Fibroblast of skin of scalp (primary cell): Measurements from ENCODE around the gene GNA12. TPM values are rescaled to one million over a fixed set of nuclear protein-coding genes. Genes with fewer than 3 reads are reported as not detected.

Experiments used
- DNase-seq: peaks from one replicate; pipeline ENCODE4 v3.0.0-alpha.2; 2013
- polyA plus RNA-seq, 2 experiments: library from polyadenylated mRNA; unstranded; fragments of 120-200 nt; gene quantifications; one replicate each; pipeline ENCODE4 v1.2.1, GENCODE V29; 2013; ENCODE audit not compliant: insufficient read length in 2 of 2

Gene GNA12
- polyA plus RNA-seq (2013, experiment 1 of 2; ENCODE audit: insufficient read length): 78.7 TPM
- 75.0 TPM for polyA plus RNA-seq (2013, experiment 2 of 2; ENCODE audit: insufficient read length)

- DNase-seq: peak; percentile 99
Measured at GRCh38 chr7:2844153-2845033, at the start of gene GNA12. TSS of gene GNA12 (minus strand) at chr7:2844308. CDS start at chr7:2844161, 147 bp downstream.

- no peak for DNase-seq
Measured at GRCh38 chr7:2893411-2893861, 49.3 kb upstream of the GNA12 start.

GRCh38 chr7:2892549-2892948 is 48.4 kb upstream of the GNA12 start:
- DNase-seq: no peak

GRCh38 chr7:2887816-2888215 is 43.7 kb upstream of the GNA12 start:
- DNase-seq: no peak

- peak; percentile 79 for DNase-seq
Measured at GRCh38 chr7:2886900-2887299, 42.8 kb upstream of the GNA12 start.

GRCh38 chr7:2886391-2886790 is 42.3 kb upstream of the GNA12 start:
- DNase-seq: no peak

GRCh38 chr7:2884161-2884560 is 40.1 kb upstream of the GNA12 start:
- no peak for DNase-seq

GRCh38 chr7:2883101-2883500 is 39.0 kb upstream of the GNA12 start:
- DNase-seq: no peak

- DNase-seq: no peak
Measured at GRCh38 chr7:2882111-2882510, 38.0 kb upstream of the GNA12 start.

- peak; percentile 13 for DNase-seq
Measured at GRCh38 chr7:2880874-2881533, 36.9 kb upstream of the GNA12 start.

GRCh38 chr7:2880051-2880450 is 35.9 kb upstream of the GNA12 start:
- DNase-seq: no peak

GRCh38 chr7:2879354-2879753 is 35.2 kb upstream of the GNA12 start:
- DNase-seq: no peak

- DNase-seq: no peak
Measured at GRCh38 chr7:2878306-2878705, 34.2 kb upstream of the GNA12 start.

GRCh38 chr7:2876031-2876731 is 32.1 kb upstream of the GNA12 start:
- DNase-seq: peak; percentile 68

- DNase-seq: peak; percentile 86
Measured at GRCh38 chr7:2873686-2874551, 29.8 kb upstream of the GNA12 start.

- no peak for DNase-seq
Measured at GRCh38 chr7:2873146-2873545, 29.0 kb upstream of the GNA12 start.

- DNase-seq: no peak
Measured at GRCh38 chr7:2872296-2872874, 28.3 kb upstream of the GNA12 start.

GRCh38 chr7:2870471-2870931 is 26.4 kb upstream of the GNA12 start:
- peak; percentile 52 for DNase-seq

GRCh38 chr7:2869981-2870380 is 25.9 kb upstream of the GNA12 start:
- no peak for DNase-seq

- DNase-seq: no peak
Measured at GRCh38 chr7:2866601-2867000, 22.5 kb upstream of the GNA12 start.

- peak; percentile 70 for DNase-seq
Measured at GRCh38 chr7:2864999-2865670, 21.0 kb upstream of the GNA12 start.
